Stimulated activated CD4-positive, alpha-beta T cell treated with anti-CD3 and anti-CD28 coated beads, Interleukin-4, amount 100 ng/mL, for 4 hours (primary cell): ENCODE results near the gene SP7.
A peak's percentile ranks its signal among the peaks of the same experiment; 100 is the strongest.
"Not testable (repeated sequence)": the region's sequence is repeated elsewhere in the genome, so short reads cannot be mapped to it uniquely, and the experiment has no call there.

Source experiments
- DNase-seq, 2 experiments: peaks; one replicate each; pipeline ENCODE4 v3.0.0-alpha.2; 2020

SP7 gene

GRCh38 chr12:53345486-53346188 is 9.5 kb upstream of the SP7 start:
- DNase-seq = no peak

DNA sequence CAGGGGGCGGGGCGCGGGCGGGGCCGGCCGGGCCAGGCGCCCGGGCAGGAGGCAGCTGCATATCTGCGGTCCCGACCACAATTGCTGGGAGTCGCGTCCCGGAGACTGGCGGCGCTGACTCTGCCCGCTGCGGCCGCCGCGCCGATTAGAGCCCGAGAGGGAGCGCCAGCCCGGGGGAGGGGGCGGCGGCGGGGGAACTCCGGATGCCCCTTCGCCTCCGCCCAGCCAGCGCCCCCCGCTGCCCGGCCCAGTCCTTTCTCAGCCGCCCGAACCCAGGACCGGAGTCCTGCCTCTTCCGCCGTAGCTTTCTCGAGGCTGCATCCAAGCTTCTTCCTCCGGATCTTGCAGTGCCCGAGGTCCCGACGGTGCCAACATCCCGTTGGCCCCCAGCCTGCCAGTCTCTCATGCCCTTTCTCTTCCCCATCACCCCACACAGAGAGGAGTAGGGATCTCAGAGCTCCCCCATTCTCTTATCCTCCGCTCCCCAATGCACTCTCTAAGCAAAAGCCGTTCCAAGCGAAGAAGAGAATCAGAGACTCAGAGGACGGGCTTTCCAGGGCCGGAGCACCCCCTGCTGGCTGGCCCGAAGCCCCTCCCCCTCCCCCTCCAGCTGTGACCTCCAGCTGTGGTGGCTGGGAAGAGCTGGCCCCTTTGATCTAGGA is 8.8 kb upstream of the SP7 start:
- DNase-seq = peak; percentile 64 to 67

GRCh38 chr12:53344487-53344823 is 8.3 kb upstream of the SP7 start:
- no peak for DNase-seq

GRCh38 chr12:53343969-53344368 is 7.8 kb upstream of the SP7 start:
- no peak for DNase-seq

DNA sequence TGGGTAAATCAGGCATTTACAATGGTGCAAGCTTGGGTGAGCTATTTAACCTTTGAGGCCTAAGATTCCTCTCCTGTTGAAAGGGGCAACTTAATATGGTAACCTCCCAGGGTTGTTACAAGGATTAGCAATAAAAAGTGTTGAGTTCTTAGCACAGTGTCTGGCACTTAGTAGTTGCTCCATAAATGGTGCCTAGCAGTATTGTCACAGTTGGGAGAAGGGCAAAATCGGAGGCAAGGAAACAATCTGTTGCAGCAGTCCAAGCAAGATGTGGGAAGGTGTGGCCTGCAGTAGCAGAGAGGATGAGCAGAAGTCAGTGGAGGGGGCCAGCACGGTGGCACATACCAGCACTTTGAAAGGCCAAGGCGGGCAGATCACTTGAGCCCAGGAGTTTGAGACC is 7.3 kb upstream of the SP7 start:
- no peak for DNase-seq

DNA sequence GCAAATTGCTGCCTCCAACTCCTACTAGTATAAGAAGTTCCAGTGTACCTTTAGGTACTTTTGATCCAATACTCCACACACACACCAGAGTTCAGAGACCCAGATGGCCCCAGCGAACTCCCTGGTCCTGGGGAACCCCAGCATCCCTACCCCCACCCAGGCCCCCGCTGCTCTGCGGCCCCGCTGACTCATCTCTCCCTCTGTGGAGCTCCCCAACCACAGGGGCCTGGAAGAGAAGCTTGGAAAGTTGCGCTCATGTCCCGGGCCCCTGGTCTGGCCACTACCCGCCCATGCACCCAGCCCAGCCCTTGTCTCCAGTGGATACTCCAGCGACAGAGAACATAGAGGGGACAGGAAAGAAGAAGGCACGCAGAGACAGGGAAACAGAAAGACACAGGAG is 4.2 kb upstream of the SP7 start:
- no peak for DNase-seq

DNA sequence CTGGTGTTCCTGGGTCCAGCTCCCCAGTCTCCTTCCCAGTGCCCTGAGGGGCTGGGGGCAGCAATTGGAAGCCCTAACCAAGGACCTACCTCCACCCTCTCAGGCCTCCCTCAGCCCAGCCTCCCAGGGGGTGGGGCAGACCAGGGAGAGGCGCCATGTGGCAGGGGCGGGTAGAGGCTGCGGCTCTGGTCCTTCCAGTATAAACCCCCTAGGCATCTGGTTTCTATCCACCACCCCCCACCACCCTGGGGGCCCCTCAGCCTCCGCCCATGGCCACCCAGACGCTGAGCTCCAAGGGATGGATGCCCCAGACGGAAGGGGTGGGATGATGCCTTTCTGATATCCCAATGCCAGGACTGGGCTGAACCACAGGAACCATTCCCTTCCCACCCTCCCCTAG is 2.8 kb upstream of the SP7 start:
- DNase-seq = no peak

- no peak for DNase-seq
Measured at GRCh38 chr12:53338017-53338416, 1.9 kb upstream of the SP7 start.

DNA sequence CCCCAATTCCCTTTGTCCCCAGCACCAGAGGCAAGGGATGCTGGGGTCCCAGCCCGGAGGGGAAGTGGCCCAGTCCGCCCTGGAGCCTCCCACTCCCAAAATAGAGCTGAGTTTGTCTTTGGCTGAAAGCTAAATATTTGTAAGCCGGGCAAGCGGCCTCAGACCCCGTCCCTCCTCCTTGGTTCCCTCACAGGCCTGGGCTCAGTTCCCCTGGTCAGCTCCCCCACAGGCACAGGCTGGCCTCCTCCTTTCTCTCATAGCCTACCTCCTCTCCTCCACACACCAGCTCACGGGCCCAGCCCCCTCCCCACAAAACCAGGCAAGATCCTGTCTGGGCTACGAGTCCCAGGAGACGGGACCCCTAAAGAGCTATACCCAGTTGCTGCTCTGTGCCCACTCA is 1.3 kb downstream of the SP7 start:
- DNase-seq = no peak

- no peak for DNase-seq
Measured at GRCh38 chr12:53333845-53334244, 2.3 kb downstream of the SP7 start.

- DNase-seq = no peak
Measured at GRCh38 chr12:53333289-53333688, 2.9 kb downstream of the SP7 start.

- no peak for DNase-seq
Measured at GRCh38 chr12:53332744-53333143, 3.4 kb downstream of the SP7 start.

DNA sequence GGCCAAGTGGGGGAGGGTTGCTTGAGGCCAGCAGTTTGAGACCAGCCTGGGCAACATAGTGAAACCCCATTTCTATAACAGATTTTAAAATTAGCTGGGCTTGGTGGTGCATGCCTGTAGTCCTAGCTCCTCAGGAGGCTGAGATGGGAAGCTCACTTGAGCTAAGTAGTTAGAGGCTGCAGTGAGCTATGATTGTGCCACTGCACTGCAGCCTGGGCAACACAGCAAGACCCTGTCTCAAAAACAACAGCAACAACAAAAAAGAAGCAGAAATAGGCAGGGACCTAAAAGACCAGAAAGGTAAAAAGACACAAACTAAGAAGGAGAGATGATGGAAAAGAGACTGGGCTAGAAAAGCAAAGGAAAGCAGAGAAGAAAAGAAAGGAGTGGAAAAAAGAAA is 3.8 kb downstream of the SP7 start:
- not testable (repeated sequence) for DNase-seq

- DNase-seq = no peak
Measured at GRCh38 chr12:53330671-53331070, 5.5 kb downstream of the SP7 start.

DNA sequence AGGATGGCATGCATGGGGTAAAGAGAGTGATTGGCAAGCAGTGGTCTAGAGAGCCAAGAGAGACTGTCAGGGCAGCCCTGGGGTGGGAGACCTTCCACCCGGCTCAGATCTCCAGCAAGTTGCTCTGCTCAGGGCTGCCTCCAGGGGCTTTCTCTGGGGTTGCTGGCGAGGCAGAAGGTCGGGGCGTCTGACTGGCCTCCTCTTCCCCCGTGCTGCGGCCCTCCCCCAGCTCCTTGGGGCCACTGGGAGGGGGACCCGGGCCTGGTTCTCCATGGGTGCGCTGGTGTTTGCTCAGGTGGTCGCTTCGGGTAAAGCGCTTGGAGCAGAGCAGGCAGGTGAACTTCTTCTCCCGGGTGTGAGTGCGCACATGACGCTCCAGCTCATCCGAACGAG is 8.1 kb downstream of the SP7 start:
- DNase-seq = no peak

DNA sequence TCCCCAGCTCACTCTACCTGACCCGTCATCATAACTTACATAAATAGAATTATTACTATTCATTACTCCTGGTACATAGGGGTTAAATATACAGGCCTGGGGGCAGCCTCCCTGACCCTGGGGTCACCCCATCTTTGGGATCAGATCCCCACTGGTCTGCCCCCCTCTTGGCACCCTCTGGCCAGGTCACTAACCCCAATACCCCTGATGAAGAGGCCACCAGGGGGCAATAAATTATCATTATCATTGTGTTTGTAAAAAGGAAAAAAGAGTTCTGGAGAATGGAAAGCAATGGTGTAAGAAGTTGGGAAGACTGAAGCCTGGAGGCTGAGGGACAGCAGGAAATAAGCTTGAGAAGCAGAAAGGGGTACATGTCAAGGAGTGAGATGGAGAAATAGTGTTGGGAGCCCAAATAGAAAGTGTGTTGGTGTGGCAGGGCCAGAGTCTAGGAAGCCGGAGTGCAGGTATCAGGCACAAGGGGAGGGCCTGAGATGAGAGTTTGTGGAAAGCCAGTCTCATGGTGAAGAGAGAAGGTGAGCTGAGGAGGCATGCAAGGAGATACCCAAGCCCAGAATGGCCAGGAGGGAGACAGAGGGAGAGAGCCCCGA is 8.6 kb downstream of the SP7 start:
- DNase-seq = no peak

GRCh38 chr12:53326460-53327185 is 9.5 kb downstream of the SP7 start:
- no peak for DNase-seq

DNA sequence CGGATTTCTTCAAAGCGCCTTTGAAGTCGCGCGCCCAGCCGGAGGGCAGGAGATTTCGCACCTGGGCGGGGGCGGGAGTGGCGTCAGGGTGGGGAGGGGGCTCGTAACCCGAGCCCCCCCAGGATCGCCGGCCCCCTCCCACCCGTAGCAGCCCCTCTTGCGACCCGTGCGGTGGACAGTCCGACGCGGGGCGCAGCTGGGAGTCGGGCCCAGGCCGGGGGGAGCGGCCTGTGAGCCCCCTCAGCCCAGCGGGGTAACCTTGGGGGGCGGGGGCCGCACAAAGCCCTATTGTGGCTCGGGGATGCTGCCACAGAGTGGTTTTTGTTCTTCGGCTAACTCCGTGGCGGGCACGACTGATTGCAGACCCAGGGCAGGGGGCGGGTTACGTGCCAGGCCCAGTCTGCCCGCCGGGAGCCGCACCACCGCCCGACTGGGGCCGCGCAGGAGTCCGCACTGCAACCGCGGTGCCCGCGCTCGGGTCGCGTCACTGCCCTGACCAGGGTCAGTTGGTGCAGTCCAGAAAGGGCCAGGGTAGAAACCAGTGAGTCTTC is 10.6 kb downstream of the SP7 start:
- peak in 1 of 2 experiments; percentile 24 for DNase-seq

- peak; percentile 83 to 85 for DNase-seq
Measured at GRCh38 chr12:53324779-53325510, 11.2 kb downstream of the SP7 start.

DNA sequence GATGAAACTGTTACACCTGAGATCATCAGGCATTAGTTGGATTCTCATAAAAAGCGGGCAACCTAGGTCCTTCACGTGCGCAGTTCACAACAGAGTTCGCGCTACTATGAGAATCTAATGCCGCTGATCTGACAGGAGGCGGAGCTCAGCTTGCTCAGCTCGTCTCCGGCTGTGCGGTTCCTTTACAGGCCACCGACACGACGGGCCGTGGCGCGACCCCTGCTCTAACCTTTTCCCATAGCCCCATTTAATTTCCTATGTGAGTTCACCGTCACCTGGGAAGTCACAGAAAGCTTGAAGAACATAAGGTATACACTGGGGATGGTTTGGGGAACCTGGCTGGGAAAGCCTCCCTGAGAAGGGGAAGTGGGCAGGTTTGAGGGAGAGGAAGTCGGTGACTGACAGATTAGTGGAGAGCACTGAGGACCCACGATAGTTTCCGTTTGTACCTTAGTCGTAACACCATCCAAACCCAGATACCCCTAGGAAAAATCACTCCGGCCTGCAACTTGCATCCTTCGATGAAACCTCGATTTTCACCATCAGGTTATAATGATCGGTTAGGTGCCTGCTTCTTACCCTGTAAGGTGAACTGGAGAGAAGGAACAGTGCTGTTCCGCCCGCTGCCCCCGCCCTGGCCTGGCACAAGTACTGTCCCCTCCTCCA is 11.9 kb downstream of the SP7 start:
- DNase-seq = peak; percentile 51 to 54

DNA sequence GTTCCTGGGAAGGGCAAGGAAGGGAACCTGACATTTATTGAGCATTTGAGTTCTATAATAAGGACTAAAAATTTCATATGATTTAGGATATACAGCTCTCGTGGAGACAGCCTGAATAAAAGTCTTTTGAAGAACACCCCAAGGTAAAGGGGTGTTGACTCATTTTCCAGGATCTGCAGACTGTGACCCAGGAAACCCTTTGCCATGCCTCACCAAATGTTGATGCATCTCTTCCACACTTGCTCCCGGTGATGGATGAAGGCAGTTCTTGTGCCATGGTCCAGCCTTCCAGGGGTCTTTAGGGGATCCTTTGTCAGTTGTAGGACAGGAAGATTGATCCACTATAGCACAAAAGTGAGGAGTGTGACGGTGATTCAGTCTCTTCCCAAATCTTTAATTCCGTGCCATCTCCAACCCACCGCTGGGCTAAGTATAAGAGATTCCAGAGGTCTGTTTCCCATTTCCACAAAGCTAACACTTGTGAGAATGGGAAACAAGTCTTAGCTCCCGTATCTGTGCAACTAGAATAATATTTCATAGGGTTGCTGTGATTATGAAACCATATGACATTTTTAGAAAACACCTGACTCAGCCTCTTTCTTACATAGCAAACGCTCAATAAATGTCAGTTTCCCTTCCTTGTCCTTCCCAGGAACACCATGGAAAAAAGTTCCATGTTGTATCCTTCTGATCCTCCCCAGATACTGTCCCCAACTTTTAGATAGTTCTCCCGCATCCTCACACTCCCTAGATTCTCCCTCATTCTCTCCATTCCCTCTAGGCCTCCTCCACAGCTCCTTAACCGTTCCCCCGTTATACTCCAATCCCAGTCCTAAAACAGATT is 15.6 kb downstream of the SP7 start:
- no peak for DNase-seq
